GM12891 (cell line): Measurements from ENCODE around the gene ZBTB20.

Experiments
- POLR2AphosphoS5 ChIP-seq: IDR thresholded peaks from 2 replicates; pipeline ENCODE4 v1.6.1; 2011; ENCODE audit warnings: low read depth, low read length, control low read depth
- SPI1 ChIP-seq: IDR thresholded peaks from 2 replicates; pipeline ENCODE4 v1.6.1; 2011; ENCODE audit warnings: low read depth, low read length, control low read depth
- TAF1 ChIP-seq: IDR thresholded peaks from 2 replicates; pipeline ENCODE4 v1.6.1; 2011; ENCODE audit warnings: low read depth, low read length, control low read depth

- TF ChIP-seq POLR2AphosphoS5 (no peak), TAF1 (no peak), SPI1 (no peak)
Measured at GRCh38 chr3:115165701-115166100, 18.6 kb upstream of the ZBTB20 start.
